GM21576 (cell line): ENCODE measurements around the gene ATRX.
A peak's percentile ranks its signal among the peaks of the same experiment; 100 is the strongest.
"Not testable (repeated sequence)": the region's sequence is repeated elsewhere in the genome, so short reads cannot be mapped to it uniquely, and the experiment has no call there.

ENCODE experiments used
- ATAC-seq: cut with Tn5 transposase; IDR thresholded peaks from one replicate; pipeline ENCODE4 v1.9.1; 2021; ENCODE audit warnings: mild to moderate bottlenecking, moderate library complexity; ENCODE audit not compliant: unreplicated experiment

ATRX gene, protein sequence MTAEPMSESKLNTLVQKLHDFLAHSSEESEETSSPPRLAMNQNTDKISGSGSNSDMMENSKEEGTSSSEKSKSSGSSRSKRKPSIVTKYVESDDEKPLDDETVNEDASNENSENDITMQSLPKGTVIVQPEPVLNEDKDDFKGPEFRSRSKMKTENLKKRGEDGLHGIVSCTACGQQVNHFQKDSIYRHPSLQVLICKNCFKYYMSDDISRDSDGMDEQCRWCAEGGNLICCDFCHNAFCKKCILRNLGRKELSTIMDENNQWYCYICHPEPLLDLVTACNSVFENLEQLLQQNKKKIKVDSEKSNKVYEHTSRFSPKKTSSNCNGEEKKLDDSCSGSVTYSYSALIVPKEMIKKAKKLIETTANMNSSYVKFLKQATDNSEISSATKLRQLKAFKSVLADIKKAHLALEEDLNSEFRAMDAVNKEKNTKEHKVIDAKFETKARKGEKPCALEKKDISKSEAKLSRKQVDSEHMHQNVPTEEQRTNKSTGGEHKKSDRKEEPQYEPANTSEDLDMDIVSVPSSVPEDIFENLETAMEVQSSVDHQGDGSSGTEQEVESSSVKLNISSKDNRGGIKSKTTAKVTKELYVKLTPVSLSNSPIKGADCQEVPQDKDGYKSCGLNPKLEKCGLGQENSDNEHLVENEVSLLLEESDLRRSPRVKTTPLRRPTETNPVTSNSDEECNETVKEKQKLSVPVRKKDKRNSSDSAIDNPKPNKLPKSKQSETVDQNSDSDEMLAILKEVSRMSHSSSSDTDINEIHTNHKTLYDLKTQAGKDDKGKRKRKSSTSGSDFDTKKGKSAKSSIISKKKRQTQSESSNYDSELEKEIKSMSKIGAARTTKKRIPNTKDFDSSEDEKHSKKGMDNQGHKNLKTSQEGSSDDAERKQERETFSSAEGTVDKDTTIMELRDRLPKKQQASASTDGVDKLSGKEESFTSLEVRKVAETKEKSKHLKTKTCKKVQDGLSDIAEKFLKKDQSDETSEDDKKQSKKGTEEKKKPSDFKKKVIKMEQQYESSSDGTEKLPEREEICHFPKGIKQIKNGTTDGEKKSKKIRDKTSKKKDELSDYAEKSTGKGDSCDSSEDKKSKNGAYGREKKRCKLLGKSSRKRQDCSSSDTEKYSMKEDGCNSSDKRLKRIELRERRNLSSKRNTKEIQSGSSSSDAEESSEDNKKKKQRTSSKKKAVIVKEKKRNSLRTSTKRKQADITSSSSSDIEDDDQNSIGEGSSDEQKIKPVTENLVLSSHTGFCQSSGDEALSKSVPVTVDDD (N-terminal part only)

DNA sequence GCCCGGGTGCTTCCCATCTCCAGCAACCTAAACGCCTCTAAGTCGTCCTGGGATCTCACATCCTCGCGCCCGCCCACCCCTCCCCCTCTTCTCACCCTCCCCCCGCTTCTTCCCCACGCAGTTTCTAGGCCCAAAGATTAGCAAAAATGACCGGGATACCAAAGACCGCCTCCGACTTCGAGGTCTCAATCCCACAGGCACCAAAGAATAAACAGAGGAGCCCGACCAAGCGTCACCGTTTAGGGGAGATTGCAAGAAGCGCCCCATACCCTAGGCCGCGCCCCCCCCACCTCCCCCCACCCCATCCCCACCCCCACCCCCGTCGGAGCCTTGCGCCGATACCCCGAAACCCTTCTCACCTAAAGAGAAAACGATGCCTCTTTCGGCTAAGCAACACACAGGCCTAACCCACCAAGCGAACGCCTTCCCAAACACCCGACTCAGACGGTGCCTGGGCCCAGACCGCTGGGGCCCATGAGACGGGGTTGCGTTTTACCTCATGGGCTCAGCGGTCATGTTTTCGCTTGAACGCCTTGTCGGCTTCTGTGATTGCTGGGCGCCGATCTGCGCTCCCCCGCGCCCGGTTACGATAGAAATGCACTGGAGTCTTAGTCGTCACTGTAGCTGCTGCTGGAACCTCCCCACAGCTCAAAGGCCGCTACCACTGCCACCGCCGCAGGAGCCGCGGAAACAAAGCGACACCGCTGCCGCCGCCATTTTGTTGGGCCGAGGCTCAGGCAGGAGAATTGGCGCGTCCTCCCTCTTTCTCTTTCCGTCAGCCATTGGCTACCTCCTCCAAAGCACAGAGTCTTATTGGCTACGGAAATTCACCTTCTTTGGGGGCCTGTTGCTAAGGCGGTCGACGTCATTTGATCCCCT is at the start of gene ATRX:
Gene ATRX, minus strand, starts transcription at position 731 of the 879 bp plus-strand sequence. Its CDS starts 215 bp downstream, at position 516.
- ATAC-seq = peak; percentile 92

DNA sequence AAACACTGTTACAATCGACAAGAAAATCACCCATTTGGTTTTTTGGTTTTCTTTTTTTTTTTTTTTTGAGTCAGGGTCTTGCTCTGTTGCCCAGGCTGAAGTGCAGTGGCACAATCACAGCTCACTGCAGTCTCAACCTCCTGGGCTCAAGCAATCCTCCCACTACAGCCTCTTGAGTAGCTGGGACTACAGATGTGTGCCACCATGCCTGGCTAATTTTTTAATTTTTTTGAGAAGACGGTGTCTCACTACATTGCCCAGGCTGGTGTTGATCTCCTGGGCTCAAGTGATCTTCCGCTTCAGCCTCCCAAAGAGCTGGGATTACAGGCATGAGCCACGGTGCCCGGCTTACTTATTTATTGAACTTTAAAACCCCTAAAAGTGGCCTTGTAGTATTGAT is 45.5 kb upstream of the ATRX start:
- ATAC-seq = not testable (repeated sequence)

DNA sequence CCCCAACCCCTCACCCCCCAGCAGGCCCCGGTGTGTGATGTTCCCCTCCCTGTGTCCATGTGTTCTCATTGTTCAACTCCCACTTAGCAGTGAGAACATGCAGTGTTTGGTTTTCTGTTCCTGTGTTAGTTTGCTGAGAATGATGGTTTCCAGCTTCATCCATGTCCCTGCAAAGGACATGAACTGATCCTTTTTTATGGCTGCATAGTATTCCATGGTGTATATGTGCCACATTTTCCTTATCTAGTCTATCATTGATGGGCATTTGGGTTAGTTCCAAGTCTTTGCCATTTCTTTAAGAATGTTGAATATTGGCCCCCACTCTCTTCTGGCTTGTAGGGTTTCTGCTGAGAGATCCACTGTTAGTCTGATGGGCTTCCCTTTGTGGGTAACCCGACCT is 36.0 kb upstream of the ATRX start:
- ATAC-seq = not testable (repeated sequence)

DNA sequence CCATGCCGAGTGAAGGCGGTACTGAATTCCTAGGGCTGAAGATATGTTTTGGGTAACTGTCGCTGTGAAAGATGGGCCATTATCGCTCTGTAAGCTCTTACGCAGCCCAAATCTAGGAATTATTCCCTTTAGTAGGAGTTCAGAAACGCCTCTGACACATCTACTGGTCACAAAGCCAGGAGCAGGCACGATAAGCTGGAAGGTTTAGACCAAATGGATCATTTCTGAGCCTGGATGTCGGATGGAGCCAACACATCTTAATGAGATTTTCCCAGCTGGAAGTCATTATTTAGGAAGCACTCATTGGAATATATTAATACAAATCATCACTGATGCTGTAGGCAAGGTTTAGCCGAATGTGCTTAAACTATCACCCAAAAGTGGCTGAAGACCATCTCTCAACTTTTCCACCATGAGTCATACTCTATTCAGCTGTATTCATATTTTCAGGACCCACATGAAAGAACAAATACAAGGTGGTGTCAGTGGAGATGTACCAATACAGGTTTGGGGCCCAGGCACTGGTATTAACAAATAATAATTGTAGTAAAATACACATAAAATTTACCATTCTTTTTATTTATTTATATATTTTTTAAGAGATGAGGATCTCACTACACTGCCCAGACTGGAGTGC is 34.2 kb upstream of the ATRX start:
- no peak for ATAC-seq

DNA sequence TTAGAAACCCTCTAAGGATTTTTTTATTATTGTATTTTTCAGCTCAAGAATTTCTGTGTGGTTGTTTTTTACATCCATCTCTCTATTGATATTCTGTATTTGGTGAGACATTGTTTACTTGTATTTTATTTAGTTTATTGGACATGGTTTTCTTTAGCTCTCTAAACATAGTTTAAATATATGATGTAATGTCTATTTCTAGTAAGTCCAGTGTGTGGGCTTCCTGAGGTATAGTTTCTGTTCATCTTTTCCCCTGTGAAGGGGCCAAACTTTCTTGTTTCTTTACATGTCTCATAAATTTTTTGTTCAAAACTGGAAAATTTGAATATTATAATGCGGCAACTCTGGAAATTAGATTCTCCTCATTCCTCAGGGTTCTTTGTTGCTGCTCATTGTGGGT is 28.2 kb upstream of the ATRX start:
- ATAC-seq = no peak

DNA sequence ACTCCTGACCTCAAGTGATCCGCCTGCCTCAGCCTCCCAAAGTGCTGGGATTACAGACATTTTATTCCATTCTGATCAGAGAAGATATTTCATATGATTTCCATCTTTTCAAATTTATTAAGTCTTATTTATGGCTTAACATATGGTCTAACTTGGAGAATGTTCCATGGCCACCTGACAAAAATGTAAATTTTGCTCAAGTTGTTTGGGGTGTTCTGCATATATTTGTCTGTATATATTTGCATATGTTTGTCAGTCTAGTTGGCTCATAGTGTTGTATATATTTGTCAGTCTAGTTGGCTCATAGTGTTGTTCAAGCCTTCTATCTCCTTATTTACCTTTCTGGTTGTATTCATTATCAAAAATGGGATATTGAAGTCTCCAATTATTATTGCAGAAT is 16.2 kb upstream of the ATRX start:
- no peak for ATAC-seq

DNA sequence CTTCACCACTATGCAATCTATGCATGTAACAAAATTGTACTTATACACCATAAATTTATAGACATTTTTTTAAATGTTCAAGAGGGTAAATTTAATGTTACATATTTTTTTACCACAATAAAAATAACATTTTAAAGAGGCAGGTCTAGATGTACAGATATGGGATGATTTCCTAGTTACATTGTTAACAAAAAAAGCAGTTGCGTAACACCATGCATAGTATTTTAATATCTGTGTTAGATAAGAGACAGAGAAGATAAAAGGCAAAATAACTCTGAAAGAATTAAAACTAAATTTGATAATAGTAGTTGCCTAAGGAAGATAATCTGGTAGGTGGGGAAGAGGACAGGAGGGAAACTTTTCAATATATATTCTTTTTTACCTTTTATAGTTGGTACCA is 9.1 kb upstream of the ATRX start:
- no peak for ATAC-seq

DNA sequence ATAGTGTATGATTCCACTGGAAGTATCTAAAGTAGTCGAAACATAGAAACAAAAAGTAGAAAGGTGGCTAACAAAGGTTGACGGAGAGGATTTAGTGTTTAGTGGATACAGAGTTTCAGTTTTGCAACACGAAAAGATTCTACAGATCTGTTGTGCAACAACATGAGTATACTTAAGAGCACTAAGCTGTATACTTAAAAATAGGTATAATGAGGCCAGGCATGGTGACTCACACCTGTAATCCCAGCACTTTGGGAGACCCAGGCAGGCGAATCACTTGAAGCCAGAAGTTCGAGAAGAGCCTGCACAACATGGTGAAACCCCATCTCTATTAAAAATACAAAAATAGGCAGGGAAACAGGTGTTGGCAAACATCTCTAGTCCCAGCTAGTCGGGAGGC is 7.9 kb upstream of the ATRX start:
- no peak for ATAC-seq

DNA sequence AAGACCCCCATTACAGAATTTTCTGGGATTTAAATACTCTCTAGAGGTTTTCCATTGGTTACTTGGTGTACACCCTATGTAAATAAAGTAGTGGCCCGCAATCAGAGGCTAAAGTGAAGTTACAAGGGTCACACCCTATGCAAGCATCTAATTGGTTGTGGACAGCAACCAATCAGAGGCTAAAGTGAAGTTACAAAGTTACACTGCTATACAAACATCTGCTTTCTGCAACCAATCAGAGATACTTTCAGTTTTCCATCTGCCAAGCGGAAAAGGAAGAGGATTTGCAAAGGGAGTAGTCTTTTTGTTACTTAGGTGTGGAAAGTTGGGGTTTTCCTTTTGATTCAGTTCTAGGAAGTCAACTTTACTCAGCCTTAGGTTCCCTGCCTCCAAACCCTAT is 2.0 kb upstream of the ATRX start:
- ATAC-seq = no peak

DNA sequence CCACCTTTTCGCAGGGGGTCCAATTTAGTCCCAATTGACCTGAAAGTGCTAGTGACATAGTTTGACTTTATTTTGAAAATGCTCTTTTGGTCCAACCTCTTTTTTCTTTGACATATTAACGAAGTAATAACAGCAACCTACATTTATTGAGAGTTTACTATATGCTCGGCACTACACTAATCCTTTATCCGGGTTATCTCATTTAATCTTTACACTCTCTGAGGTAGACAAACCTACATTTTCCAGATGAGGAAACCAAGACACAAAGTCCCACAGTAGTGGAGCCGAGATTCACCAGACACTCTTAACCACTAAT is 307 bp upstream of the ATRX start:
- ATAC-seq = peak; percentile 6

DNA sequence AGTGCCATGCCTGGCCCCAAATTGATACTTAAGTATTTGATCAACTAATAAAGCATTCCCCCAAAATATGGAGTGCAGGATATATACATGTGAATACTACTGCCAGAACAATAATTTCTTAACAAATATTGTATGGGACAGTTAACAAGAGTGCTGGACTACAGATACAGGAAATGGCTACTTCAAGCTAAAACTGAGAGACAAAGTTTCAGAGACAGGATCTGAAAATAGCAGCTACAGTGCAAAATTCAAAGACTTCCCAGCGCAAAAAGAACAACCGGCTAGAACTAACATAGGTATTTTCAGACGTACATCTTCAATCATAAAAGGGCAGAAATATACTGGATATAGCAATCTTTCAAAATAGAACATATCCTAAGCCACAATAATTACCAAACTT is 6.3 kb downstream of the ATRX start:
- peak; percentile 44 for ATAC-seq

DNA sequence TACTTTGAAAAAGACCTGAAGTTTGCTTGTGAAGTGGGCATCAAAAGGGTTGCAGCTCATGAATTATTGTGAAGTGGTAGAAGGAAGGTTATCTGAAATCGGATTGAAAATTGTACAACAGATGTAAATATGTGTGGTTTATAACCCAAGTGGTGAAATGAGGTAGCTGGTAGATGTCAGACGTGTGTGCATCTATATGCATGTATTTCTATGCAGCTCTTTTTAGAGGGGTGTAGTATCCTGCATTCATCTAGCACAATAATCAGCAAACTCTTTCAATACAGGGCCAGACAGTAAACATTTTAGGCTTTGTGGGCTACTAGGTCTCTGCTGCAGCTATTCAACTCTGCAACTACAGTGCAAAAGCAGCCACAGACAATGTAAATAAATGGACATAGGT is 9.4 kb downstream of the ATRX start:
- no peak for ATAC-seq

DNA sequence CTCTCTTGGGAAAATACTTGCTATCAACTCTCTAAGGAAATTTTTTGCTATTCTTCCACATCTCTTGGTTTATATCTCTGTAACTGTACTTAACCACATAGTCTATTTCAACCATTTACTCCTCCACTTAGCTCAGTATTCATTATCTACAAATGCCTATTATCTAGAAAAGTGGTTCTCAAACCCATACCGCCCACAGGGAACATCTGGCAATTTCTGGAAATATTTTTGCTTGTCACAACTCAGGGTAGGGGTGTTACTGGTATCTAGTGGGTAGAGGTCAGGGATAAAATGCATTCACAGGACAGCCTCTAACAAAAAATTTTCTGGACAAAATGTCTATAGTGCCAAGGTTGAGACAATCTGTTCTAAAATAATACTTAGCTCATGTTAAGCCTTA is 14.4 kb downstream of the ATRX start:
- ATAC-seq = no peak

DNA sequence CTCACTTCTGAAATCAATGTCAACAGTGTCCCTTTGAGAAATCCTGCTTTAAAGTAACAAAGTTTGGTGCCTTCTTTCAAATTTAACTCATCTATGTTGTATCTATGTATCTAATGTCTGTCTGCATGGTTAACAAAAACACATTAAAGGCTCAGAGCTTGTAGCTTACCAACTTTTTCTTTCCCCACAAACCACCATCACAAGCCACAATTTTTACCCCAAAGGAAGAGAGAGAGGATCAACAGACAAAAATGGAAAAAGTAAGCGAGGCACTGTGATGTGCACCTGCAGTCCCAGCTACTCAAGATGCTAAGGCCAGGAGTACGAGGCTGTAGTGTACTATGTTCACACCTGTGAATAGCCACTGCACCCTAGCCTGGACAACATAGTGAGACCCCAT is 17.2 kb downstream of the ATRX start:
- ATAC-seq = no peak

DNA sequence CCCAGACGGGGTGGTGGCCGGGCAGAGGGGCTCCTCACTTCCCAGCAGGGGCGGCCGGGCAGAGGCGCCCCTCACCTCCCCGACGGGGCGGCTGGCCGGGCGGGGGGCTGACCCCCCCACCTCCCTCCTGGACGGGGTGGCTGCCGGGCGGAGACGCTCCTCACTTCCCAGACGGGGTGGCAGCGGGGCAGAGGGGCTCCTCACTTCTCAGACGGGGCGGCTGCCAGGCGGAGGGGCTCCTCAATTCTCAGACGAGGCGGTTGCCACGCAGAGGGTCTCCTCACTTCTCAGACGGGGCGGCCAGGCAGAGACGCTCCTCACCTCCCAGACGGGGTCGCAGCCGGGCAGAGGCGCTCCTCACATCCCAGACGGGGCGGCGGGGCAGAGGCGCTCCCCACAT is 19.8 kb downstream of the ATRX start:
- not testable (repeated sequence) for ATAC-seq

DNA sequence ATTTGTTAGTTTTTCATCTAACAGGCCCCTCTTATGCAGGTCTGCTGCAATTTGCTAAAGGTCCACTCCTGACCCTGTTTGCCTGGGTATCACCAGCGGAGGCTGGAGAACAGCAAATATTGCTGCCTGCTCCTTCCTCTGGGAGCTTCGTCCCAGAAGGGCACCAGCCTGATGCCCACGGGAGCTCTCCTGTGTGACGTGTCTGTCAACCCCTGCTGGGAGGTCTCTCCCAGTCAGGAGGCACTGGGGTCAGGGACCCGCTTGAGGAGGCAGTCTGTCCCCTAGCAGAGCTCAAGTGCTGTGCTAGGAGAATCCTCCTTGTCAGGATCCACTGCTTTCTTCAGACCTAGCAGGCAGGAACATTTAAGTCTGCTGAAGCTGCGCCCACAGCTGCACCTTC is 30.5 kb downstream of the ATRX start:
- no peak for ATAC-seq

DNA sequence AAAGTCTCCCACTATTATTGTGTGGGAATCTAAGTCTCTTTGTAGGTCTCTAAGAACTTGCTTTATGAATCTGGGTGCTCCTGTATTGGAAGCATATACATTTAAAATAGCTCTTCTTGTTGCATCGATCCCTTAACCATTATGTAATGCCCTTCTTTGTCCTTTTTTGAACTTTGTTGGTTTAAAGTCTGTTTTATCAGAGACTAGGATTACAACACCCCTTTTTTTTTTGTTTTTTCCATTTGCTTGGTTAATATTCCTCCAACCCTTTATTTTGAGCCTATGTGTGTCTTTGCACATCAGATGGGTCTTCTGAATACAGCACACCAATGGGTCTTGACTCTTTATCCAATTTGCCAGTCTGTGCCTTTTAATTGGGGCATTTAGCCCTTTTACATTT is 32.1 kb downstream of the ATRX start:
- not testable (repeated sequence) for ATAC-seq

DNA sequence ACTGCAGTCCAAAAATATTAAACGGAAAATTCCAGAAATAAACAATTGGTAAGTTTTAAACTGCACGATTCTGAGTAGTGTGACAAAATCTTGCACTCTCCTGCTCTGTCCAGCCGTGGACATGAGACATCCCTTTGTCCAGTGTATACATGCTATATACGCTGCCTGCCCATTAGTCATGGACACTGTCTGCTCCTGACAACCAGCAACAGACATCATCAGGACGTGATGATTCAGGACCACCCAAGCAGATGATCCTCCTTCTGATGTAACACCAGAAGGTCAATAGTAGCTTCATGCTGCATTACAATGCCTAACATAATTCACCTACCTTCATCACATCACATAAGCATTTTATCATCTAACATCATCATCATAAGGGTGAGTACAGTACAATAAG is 36.3 kb downstream of the ATRX start:
- no peak for ATAC-seq

DNA sequence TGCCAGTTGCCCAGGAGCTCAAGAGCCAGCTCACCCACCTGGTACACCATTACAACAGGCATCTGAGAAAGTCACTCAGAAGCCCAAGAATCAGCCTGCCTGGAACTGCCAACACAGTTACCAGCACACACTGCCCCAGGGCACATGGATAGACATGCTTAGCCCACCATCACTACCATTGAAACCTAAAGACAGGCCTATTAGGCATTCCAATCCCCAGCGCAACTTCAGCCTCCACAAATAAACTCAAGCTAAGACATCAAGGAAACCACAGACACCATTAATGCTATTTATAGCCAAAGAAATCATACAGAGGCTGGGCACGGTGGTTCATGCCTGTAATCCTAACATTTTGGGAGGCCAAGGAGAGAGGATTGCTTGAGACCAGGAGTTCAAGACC is 42.3 kb downstream of the ATRX start:
- ATAC-seq = no peak
